Measurements from ENCODE around the gene PLA2R1.
A peak's percentile ranks its signal among the peaks of the same experiment; 100 is the strongest.

The PLA2R1 gene

GRCh38 chr2:160062292-160063005, at the start of gene PLA2R1:
TSS of gene PLA2R1 (minus strand) at chr2:160062615. CDS start at chr2:160062403, 212 bp downstream.
- DNase-seq (ENCODE audit: low read depth): peak; percentile 70

- DNase-seq (ENCODE audit: low read depth): no peak
Observed at GRCh38 chr2:160110674-160111239, 48.3 kb upstream of the PLA2R1 start.

- peak; percentile 85 for DNase-seq (ENCODE audit: low read depth)
Observed at GRCh38 chr2:160109939-160110673, 47.7 kb upstream of the PLA2R1 start.

GRCh38 chr2:160109243-160109642, 46.8 kb upstream of the PLA2R1 start:
- no peak for DNase-seq (ENCODE audit: low read depth)

- no peak for DNase-seq (ENCODE audit: low read depth)
Observed at GRCh38 chr2:160108646-160109045, 46.2 kb upstream of the PLA2R1 start.

GRCh38 chr2:160105366-160105765, 43.0 kb upstream of the PLA2R1 start:
- no peak for DNase-seq (ENCODE audit: low read depth)

GRCh38 chr2:160104115-160104514, 41.7 kb upstream of the PLA2R1 start:
- no peak for DNase-seq (ENCODE audit: low read depth)

GRCh38 chr2:160097326-160097725, 34.9 kb upstream of the PLA2R1 start:
- DNase-seq (ENCODE audit: low read depth): peak; percentile 26

- DNase-seq (ENCODE audit: low read depth): no peak
Observed at GRCh38 chr2:160096409-160096808, 34.0 kb upstream of the PLA2R1 start.

GRCh38 chr2:160092445-160092844, 30.0 kb upstream of the PLA2R1 start:
- DNase-seq (ENCODE audit: low read depth): no peak

- DNase-seq (ENCODE audit: low read depth): peak; percentile 63
Observed at GRCh38 chr2:160091381-160091780, 29.0 kb upstream of the PLA2R1 start.

GRCh38 chr2:160087854-160088745, 25.7 kb upstream of the PLA2R1 start:
- peak; percentile 51 for DNase-seq (ENCODE audit: low read depth)

- DNase-seq (ENCODE audit: low read depth): no peak
Observed at GRCh38 chr2:160085662-160086061, 23.2 kb upstream of the PLA2R1 start.

GRCh38 chr2:160077912-160078810, 15.7 kb upstream of the PLA2R1 start:
- no peak for DNase-seq (ENCODE audit: low read depth)

- DNase-seq (ENCODE audit: low read depth): no peak
Observed at GRCh38 chr2:160076914-160077313, 14.5 kb upstream of the PLA2R1 start.

- no peak for DNase-seq (ENCODE audit: low read depth)
Observed at GRCh38 chr2:160076241-160076640, 13.8 kb upstream of the PLA2R1 start.

- DNase-seq (ENCODE audit: low read depth): peak; percentile 93
Observed at GRCh38 chr2:160075171-160075570, 12.8 kb upstream of the PLA2R1 start.

- DNase-seq (ENCODE audit: low read depth): no peak
Observed at GRCh38 chr2:160073284-160073888, 11.0 kb upstream of the PLA2R1 start.

GRCh38 chr2:160068906-160069305, 6.5 kb upstream of the PLA2R1 start:
- DNase-seq (ENCODE audit: low read depth): no peak

- no peak for DNase-seq (ENCODE audit: low read depth)
Observed at GRCh38 chr2:160064916-160065315, 2.5 kb upstream of the PLA2R1 start.

Measured in EH (cell line).